Heart left ventricle (tissue), 13 donors: ENCODE data around the gene PIK3R6.

Experiments
- POLR2A ChIP-seq, 2 donors: fragments of 450-650 bp; IDR thresholded peaks; one replicate each; pipeline ENCODE4 v1.6.1; 2017; ENCODE audit warnings: antibody characterized with exemption in 2 of 2, mild to moderate bottlenecking in 2 of 2, moderate library complexity in 2 of 2
- TF ChIP-seq, protein P1 (sequence below), 12 donors: fragments of 200-600 bp; sonication (generic) in 4 of 12; IDR thresholded peaks; one replicate each; pipeline versions ENCODE4 v1.5.0 to v1.8.0; 2018 to 2022; ENCODE audit warnings: antibody characterized with exemption in 12 of 12, mild to moderate bottlenecking in 5 of 12
- donor health status: ischemic (EF 13 %, LVEDD 7.1; RV severe dilation, severe dysfunction).
- donor health status: DM: no; HTN: yes; CAD: no.
- donor health status: DM: no; HTN: no; CAD: no.
- donor health status: ischemic (EF 25% LVEDD 6.9; RV normal size, moderate dysfunction).
- donor health status: ischemic (EF 25% LVEDD 5.7; RV mildly dilated, moderate dysfunction).
- donor health status: ischemic (EF 35%, LVEDD 5.7; RV mildly dilated, moderate dysfunction).
- donor health status: nonischemic (EF 11% LVEDD 7.7; RV severe dilation, severe dysfunction).
- donor health status: DM: yes; HTN: yes; CAD: no.
- donor health status: PGD.
- donor health status: ischemic (EF 29% LVEDD 5.4; RV normal size, mild dysfunction).
- donor health status: nonischemic (EF 23%, LVEDD 6.1; RV moderate dilation, normal function).

DNA sequence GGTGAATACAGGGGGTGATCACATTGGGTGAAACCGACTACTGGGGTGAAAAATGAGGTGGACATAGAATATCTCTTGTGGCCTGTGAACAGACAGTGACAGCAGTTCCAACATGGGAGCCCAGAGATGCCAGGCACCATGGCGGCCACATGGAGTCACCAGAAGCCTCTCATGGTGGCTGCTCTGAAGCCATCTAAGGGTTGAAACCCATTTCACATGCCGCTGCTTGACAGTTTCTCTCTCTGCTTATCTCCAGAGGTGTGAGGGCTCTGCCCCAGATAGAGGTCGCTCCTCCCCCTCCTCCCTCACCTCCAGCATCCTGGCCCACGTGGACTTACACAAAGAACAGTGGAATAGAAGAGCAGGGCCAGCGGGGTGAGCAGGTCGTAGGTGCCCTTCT is 37.9 kb upstream of the PIK3R6 start:
- TF ChIP-seq, protein P1, sequence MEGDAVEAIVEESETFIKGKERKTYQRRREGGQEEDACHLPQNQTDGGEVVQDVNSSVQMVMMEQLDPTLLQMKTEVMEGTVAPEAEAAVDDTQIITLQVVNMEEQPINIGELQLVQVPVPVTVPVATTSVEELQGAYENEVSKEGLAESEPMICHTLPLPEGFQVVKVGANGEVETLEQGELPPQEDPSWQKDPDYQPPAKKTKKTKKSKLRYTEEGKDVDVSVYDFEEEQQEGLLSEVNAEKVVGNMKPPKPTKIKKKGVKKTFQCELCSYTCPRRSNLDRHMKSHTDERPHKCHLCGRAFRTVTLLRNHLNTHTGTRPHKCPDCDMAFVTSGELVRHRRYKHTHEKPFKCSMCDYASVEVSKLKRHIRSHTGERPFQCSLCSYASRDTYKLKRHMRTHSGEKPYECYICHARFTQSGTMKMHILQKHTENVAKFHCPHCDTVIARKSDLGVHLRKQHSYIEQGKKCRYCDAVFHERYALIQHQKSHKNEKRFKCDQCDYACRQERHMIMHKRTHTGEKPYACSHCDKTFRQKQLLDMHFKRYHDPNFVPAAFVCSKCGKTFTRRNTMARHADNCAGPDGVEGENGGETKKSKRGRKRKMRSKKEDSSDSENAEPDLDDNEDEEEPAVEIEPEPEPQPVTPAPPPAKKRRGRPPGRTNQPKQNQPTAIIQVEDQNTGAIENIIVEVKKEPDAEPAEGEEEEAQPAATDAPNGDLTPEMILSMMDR (IDR thresholded peaks at IDR 0.05), result no peak
- TF ChIP-seq POLR2A (IDR thresholded peaks at IDR 0.05), result no peak
